H1 (cell line): Measurements from ENCODE around the gene HPRT1. TPM values are rescaled to one million over a fixed set of nuclear protein-coding genes. Genes with fewer than 3 reads are reported as not detected.

Source experiments
- CTCF ChIA-PET: fragments of 300-600 bp; sonication (Branson Sonifier 250); formaldehyde crosslinking; loops from one replicate; lab custom pipeline; 2021; ENCODE audit not compliant: partially characterized antibody; lab: Charles Lee
- POLR2A ChIA-PET: fragments of 300-600 bp; sonication (Branson Sonifier 250); formaldehyde crosslinking; loops from one replicate; lab custom pipeline; 2021; ENCODE audit warnings: inconsistent platforms; ENCODE audit not compliant: partially characterized antibody; lab: Charles Lee
- DNase-seq, 2 experiments: peaks; one replicate each; pipeline versions ENCODE4 v3.0.0 to v3.0.0-alpha.2; 2010 to 2022; ENCODE audit warnings: low spot score in 2 of 2, low read depth in 1 of 2, mixed read lengths in 1 of 2
- FAIRE-seq: peaks from 2 replicates; lab custom pipeline; 2011; peaks lifted over from hg19 to GRCh38; lab: Jason Lieb, UNC
- H2AFZ ChIP-seq: 2 replicates; pipeline ENCODE4 v1.8.1; 2012; ENCODE audit warnings: low read length, inconsistent platforms
- H2AK5ac ChIP-seq: 2 replicates; pipeline ENCODE4 v1.6.1; 2013; ENCODE audit warnings: low read depth, low read length
- H2BK120ac ChIP-seq: replicated peaks from 2 replicates; pipeline ENCODE3; 2013; ENCODE audit warnings: low read depth, low read length, inconsistent platforms
- H2BK12ac ChIP-seq: 2 replicates; pipeline ENCODE4 v1.6.1; 2013; ENCODE audit warnings: low read depth, low read length
- H2BK15ac ChIP-seq: 2 replicates; pipeline ENCODE4 v1.6.1; 2013; ENCODE audit warnings: low read length
- H2BK20ac ChIP-seq: 2 replicates; pipeline ENCODE4 v1.6.1; 2013; ENCODE audit warnings: low read length
- H2BK5ac ChIP-seq: 2 replicates; pipeline ENCODE4 v1.6.1; 2013; ENCODE audit warnings: low read depth, low read length
- H3K14ac ChIP-seq: 2 replicates; pipeline ENCODE4 v1.6.1; 2013; ENCODE audit warnings: inconsistent platforms; ENCODE audit not compliant: insufficient read length
- H3K18ac ChIP-seq: 2 replicates; pipeline ENCODE4 v1.6.1; 2013; ENCODE audit warnings: low read length; ENCODE audit errors: extremely low read depth
- H3K23ac ChIP-seq: 2 replicates; pipeline ENCODE4 v1.6.1; 2013; ENCODE audit warnings: inconsistent platforms; ENCODE audit not compliant: insufficient read length
- H3K23me2 ChIP-seq: 2 replicates; pipeline ENCODE4 v1.6.1; 2013; ENCODE audit warnings: low read depth, low read length
- H3K27ac ChIP-seq: 2 replicates; pipeline ENCODE4 v1.6.1; 2011; ENCODE audit warnings: low read depth, low read length, inconsistent platforms
- H3K27me3 ChIP-seq, 4 experiments: replicated peaks in 1 of 4; 1 replicate in 1 of 4; 2 replicates in 3 of 4; pipeline versions ENCODE4 v1.6.1 to v1.8.1; 2011 to 2013; ENCODE audit warnings: low read length in 3 of 4, mild to moderate bottlenecking in 3 of 4, inconsistent platforms in 2 of 4, mixed read lengths in 2 of 4, moderate library complexity in 1 of 4; ENCODE audit not compliant: control insufficient read depth in 3 of 4, insufficient read depth in 3 of 4; ENCODE audit errors: extremely low read depth in 1 of 4
- H3K36me3 ChIP-seq, 4 experiments: 2 replicates each; pipeline versions ENCODE4 v1.6.1 to v1.8.1; 2011 to 2013; ENCODE audit warnings: mild to moderate bottlenecking in 4 of 4, low read length in 3 of 4, moderate library complexity in 2 of 4, control low read depth in 1 of 4, inconsistent platforms in 1 of 4; ENCODE audit not compliant: insufficient read depth in 4 of 4, control insufficient read depth in 2 of 4
- H3K4ac ChIP-seq: replicated peaks from 2 replicates; pipeline ENCODE3; 2013; ENCODE audit warnings: low read length, low read depth, mixed read lengths, inconsistent platforms; ENCODE audit not compliant: insufficient read length
- H3K4me1 ChIP-seq, 4 experiments: replicated peaks in 1 of 4; 1 replicate in 1 of 4; 2 replicates in 3 of 4; pipeline versions ENCODE4 v1.6.1 to v1.8.1; 2011 to 2013; ENCODE audit warnings: low read length in 3 of 4, inconsistent platforms in 2 of 4, mixed read lengths in 1 of 4; ENCODE audit not compliant: insufficient read depth in 4 of 4, control insufficient read depth in 3 of 4
- H3K4me2 ChIP-seq, 2 experiments: 2 replicates each; pipeline versions ENCODE4 v1.6.1 to v1.8.1; 2011 to 2013; ENCODE audit warnings: low read depth in 2 of 2, low read length in 2 of 2, control low read depth in 1 of 2, inconsistent platforms in 1 of 2, mild to moderate bottlenecking in 1 of 2; ENCODE audit not compliant: insufficient read depth in 1 of 2
- H3K4me3 ChIP-seq, 4 experiments: fragments of 200-600, 300-600 bp in 1 of 4; sonication (generic), shearing (Covaris generic), sonication (Bioruptor Twin) in 1 of 4; 2 replicates each; pipeline versions ENCODE4 v1.5.1 to v1.8.1; 2011 to 2016; ENCODE audit warnings: low read length in 4 of 4, low read depth in 3 of 4, control low read depth in 2 of 4, inconsistent platforms in 2 of 4, mild to moderate bottlenecking in 2 of 4, mixed read lengths in 1 of 4, moderate library complexity in 1 of 4; ENCODE audit not compliant: insufficient read depth in 2 of 4; ENCODE audit errors: extremely low read depth in 1 of 4
- H3K56ac ChIP-seq: replicated peaks from 2 replicates; pipeline ENCODE3; 2013; ENCODE audit warnings: low read depth, mild to moderate bottlenecking, mixed read lengths, low read length, inconsistent platforms; ENCODE audit not compliant: insufficient read length
- H3K79me1 ChIP-seq: 2 replicates; pipeline ENCODE4 v1.6.1; 2013; ENCODE audit warnings: low read depth, low read length, control low read depth
- H3K79me2 ChIP-seq, 2 experiments: 2 replicates each; pipeline versions ENCODE4 v1.6.1 to v1.8.1; 2012 to 2013; ENCODE audit warnings: low read length in 2 of 2, mild to moderate bottlenecking in 2 of 2, inconsistent platforms in 1 of 2; ENCODE audit not compliant: insufficient read depth in 2 of 2, control insufficient read depth in 1 of 2
- H3K9ac ChIP-seq, 4 experiments: replicated peaks in 1 of 4; 1 replicate in 1 of 4; 2 replicates in 3 of 4; pipeline versions ENCODE4 v1.6.1 to v1.8.1; 2011 to 2013; ENCODE audit warnings: low read depth in 3 of 4, low read length in 3 of 4, control low read depth in 2 of 4, mild to moderate bottlenecking in 2 of 4, moderate library complexity in 2 of 4, inconsistent platforms in 1 of 4; ENCODE audit errors: extremely low read depth in 1 of 4
- H3K9me3 ChIP-seq, 2 experiments: 2 replicates each; pipeline versions ENCODE4 v1.6.1 to v1.8.1; 2012 to 2013; ENCODE audit warnings: mild to moderate bottlenecking in 2 of 2, moderate library complexity in 2 of 2, control low read depth in 1 of 2, inconsistent platforms in 1 of 2, low read depth in 1 of 2, low read length in 1 of 2, mixed read lengths in 1 of 2; ENCODE audit not compliant: insufficient read depth in 2 of 2
- H4K20me1 ChIP-seq, 2 experiments: replicated peaks in 1 of 2; 2 replicates each; pipeline versions ENCODE3 to v1.8.1; 2011 to 2013; ENCODE audit warnings: inconsistent platforms in 2 of 2, low read length in 2 of 2, mild to moderate bottlenecking in 1 of 2; ENCODE audit not compliant: insufficient read depth in 2 of 2, control insufficient read depth in 1 of 2
- H4K5ac ChIP-seq: 2 replicates; pipeline ENCODE4 v1.6.1; 2013; ENCODE audit warnings: low read length, low read depth, mixed read lengths, inconsistent platforms; ENCODE audit not compliant: insufficient read length
- H4K8ac ChIP-seq: 2 replicates; pipeline ENCODE4 v1.8.0; 2013; ENCODE audit warnings: mild to moderate bottlenecking, moderate library complexity, low read length, inconsistent platforms; ENCODE audit not compliant: insufficient read depth; ENCODE audit errors: extremely low read depth
- H4K91ac ChIP-seq: replicated peaks from 2 replicates; pipeline ENCODE3; 2013; ENCODE audit warnings: low read length, mixed read lengths, inconsistent platforms; ENCODE audit not compliant: insufficient read length
- WGBS, 2 experiments: shearing (Covaris generic) in 1 of 2; methylation state at CpG; one replicate each; pipeline versions ENCODE4 v1.1.6 to v1.1.7; 2013 to 2015; ENCODE audit warnings: low lambda C conversion rate in 2 of 2, mixed read lengths in 2 of 2, inconsistent platforms in 1 of 2, low coverage in 1 of 2, missing lambda C conversion rate in 1 of 2; ENCODE audit not compliant: insufficient replicate concordance in 2 of 2, insufficient coverage in 1 of 2, insufficient read length in 1 of 2; ENCODE audit errors: extremely low coverage in 1 of 2, missing lambda C conversion rate in 1 of 2; 5-methylcytosine and 5-hydroxymethylcytosine counted together
- polyA plus RNA-seq, 7 experiments: library from polyadenylated mRNA; depleted of rRNA in 3 of 7; stranded (reverse) in 5 of 7; unstranded in 2 of 7; fragments of >200 nt in 5 of 7; fragments of 200-250 nt in 2 of 7; gene quantifications; 1 replicate in 5 of 7; 2 replicates in 1 of 7; 4 replicates in 1 of 7; pipeline versions ENCODE4 v1.2.1 to v1.2.3, GENCODE V29; 2011 to 2013; ENCODE audit warnings: missing spikeins in 2 of 7, mixed read lengths in 2 of 7
- total RNA-seq: library from RNA; stranded (reverse); fragmentation: NEBNext Ultra II Directional; extraction: Animal tissue kit (Norgen Biotek cat#: 25700); gene quantifications from 2 replicates; pipeline ENCODE4 v1.2.1, GENCODE V29; 2021

Gene HPRT1
- total and polyA plus RNA-seq, 2 of the 8 experiments (the other 6 are each of a cell fraction or from before 2014, with no cell fraction given) = 16.9 to 49.5 TPM

GRCh38 chrX:134543288-134543687, 83.3 kb downstream of the HPRT1 start:
- DNase-seq (no peak), FAIRE-seq (peak; percentile 81)
- Histone ChIP-seq H2AFZ (no peak overlapping the region), H3K79me2 (no peaks in the 10 kb centered on the region), H4K91ac (no peak overlapping the region), H3K23me2 (peaks cover under 1% of the 10 kb centered on the region; the same call in 1 of the 2 replicates), H3K4ac (no peak overlapping the region), H3K4me3 (peak overlapping the region in 1 of 4 experiments; percentile 70; a peak in 1 of 8 replicates), H3K56ac (no peak overlapping the region), H3K9ac (no peak overlapping the region), H2BK20ac (no peak overlapping the region), H3K79me1 (no peaks in the 10 kb centered on the region), H2BK120ac (no peak overlapping the region), H3K36me3 (no peaks in the 10 kb centered on the region), H3K27me3 (peaks cover 11 to 32% (median 24%) of the 10 kb centered on the region in 4 experiments; a peak in 6 of 7 replicates), H3K27ac (no peak overlapping the region), H3K14ac (no peak overlapping the region), H4K8ac (no peak overlapping the region), H2BK12ac (no peak overlapping the region), H3K4me2 (peak overlapping the region in 1 of 2 experiments; percentile 71; a peak in 1 of 4 replicates), H2BK15ac (no peak overlapping the region), H2AK5ac (no peak overlapping the region), H4K5ac (no peak overlapping the region), H4K20me1 (no peaks in the 10 kb centered on the region), H3K9me3 (no peaks in the 10 kb centered on the region), H3K23ac (no peak overlapping the region), H3K4me1 (peaks cover 2 to 19% (median 9%) of the 10 kb centered on the region in 4 experiments; a peak in 5 of 7 replicates), H3K18ac (no peak overlapping the region), H2BK5ac (no peak overlapping the region)
- 42% methylated on average over 3 of the region's 3 CpGs; no CpG with 5 or more reads in 1 of the 2 experiments for WGBS, 2 experiments
- CTCF ChIA-PET = interaction anchor here (0.7 to 1.1 kb wide), 2 partner anchors 221 to 903 kb away, joined by 3 read pairs; no protein-coding TSS in a partner anchor
- POLR2A ChIA-PET = interaction anchor here (2.0 kb wide), 1 partner anchor 10 kb away, joined by 8 read pairs; no protein-coding TSS in a partner anchor
